ENCODE data around the gene LRRC46. TPM values are rescaled to one million over a fixed set of nuclear protein-coding genes. Genes with fewer than 3 reads are reported as not detected.

Gene LRRC46
- total and polyA plus RNA-seq, 5 donors, result 0.29 to 0.48 (median 0.41) TPM; not detected in 1

GRCh38 chr17:47810200-47810821 is 21.2 kb upstream of the LRRC46 start:
- intact Hi-C loops (cut with DNase I), result no loop called here
- peak in 1 of 3 donors; percentile 38 for DNase-seq

GRCh38 chr17:47810901-47811635 is 20.4 kb upstream of the LRRC46 start:
- intact Hi-C loops (cut with DNase I), result no loop called here
- no peak for DNase-seq
- Histone ChIP-seq H3K27me3 (ENCODE audit: control insufficient read depth, insufficient read depth) (no peaks in the 10 kb centered on the region), H3K4me3 (ENCODE audit: low read length) (no peak overlapping the region), H3K4me1 (ENCODE audit: control insufficient read depth, insufficient read depth, low read length) (no peaks in the 10 kb centered on the region), H3K27ac (ENCODE audit: low read length) (no peak overlapping the region), H3K9me3 (ENCODE audit: control insufficient read depth, low read length) (no peaks in the 10 kb centered on the region)
- 65% methylated on average over 9 of the region's 9 CpGs for WGBS
- ATAC-seq, result peak; percentile 8 to 14

More at GRCh38 chr17:47810200-47810821, 21.2 kb upstream of the LRRC46 start:
- H3K27me3 ChIP-seq (ENCODE audit: control insufficient read depth, insufficient read depth), result no peaks in the 10 kb centered on the region
- peak in 1 of 2 donors; percentile 27 for ATAC-seq
- WGBS, result 65% methylated on average over 10 of the region's 10 CpGs
- H3K4me3 ChIP-seq (ENCODE audit: low read length), result no peak overlapping the region
- H3K4me1 ChIP-seq (ENCODE audit: control insufficient read depth, insufficient read depth, low read length), result peaks cover 2% of the 10 kb centered on the region
- no peaks in the 10 kb centered on the region for H3K9me3 ChIP-seq (ENCODE audit: control insufficient read depth, low read length)
- no peak overlapping the region for H3K27ac ChIP-seq (ENCODE audit: low read length)

GRCh38 chr17:47811709-47812108 is 19.8 kb upstream of the LRRC46 start:
- Histone ChIP-seq H3K4me1 (ENCODE audit: control insufficient read depth, insufficient read depth, low read length) (no peaks in the 10 kb centered on the region), H3K27ac (ENCODE audit: low read length) (no peak overlapping the region), H3K4me3 (ENCODE audit: low read length) (no peak overlapping the region), H3K27me3 (ENCODE audit: control insufficient read depth, insufficient read depth) (no peaks in the 10 kb centered on the region), H3K9me3 (ENCODE audit: control insufficient read depth, low read length) (no peaks in the 10 kb centered on the region)
- WGBS, result 68% methylated on average over 7 of the region's 7 CpGs
- ATAC-seq (no peak), DNase-seq (no peak)
- intact Hi-C loops (cut with DNase I), result no loop called here

- ATAC-seq (no peak), DNase-seq (no peak)
- H3K4me1 ChIP-seq (ENCODE audit: control insufficient read depth, insufficient read depth, low read length), result no peaks in the 10 kb centered on the region
- H3K27me3 ChIP-seq (ENCODE audit: control insufficient read depth, insufficient read depth), result no peaks in the 10 kb centered on the region
- 85% methylated on average over 18 of the region's 18 CpGs for WGBS
- H3K27ac ChIP-seq (ENCODE audit: low read length), result no peak overlapping the region
- H3K4me3 ChIP-seq (ENCODE audit: low read length), result no peak overlapping the region
- intact Hi-C loops (cut with DNase I), result no loop called here
- H3K9me3 ChIP-seq (ENCODE audit: control insufficient read depth, low read length), result no peaks in the 10 kb centered on the region
Measured at GRCh38 chr17:47812146-47812920, 19.1 kb upstream of the LRRC46 start.

GRCh38 chr17:47813077-47813476 is 18.4 kb upstream of the LRRC46 start:
- H3K27me3 ChIP-seq (ENCODE audit: control insufficient read depth, insufficient read depth), result no peaks in the 10 kb centered on the region

GRCh38 chr17:47813512-47814031 is 17.9 kb upstream of the LRRC46 start:
- intact Hi-C loops (cut with DNase I), result no loop called here
- H3K9me3 ChIP-seq (ENCODE audit: control insufficient read depth, low read length), result no peaks in the 10 kb centered on the region
- 96% methylated on average over 22 of the region's 22 CpGs for WGBS
- no peak for DNase-seq
- H3K4me1 ChIP-seq (ENCODE audit: control insufficient read depth, insufficient read depth, low read length), result no peaks in the 10 kb centered on the region
- no peak overlapping the region for H3K27ac ChIP-seq (ENCODE audit: low read length)
- H3K4me3 ChIP-seq (ENCODE audit: low read length), result no peak overlapping the region
- no peaks in the 10 kb centered on the region for H3K27me3 ChIP-seq (ENCODE audit: control insufficient read depth, insufficient read depth)
- ATAC-seq, result no peak

More at GRCh38 chr17:47813077-47813476, 18.4 kb upstream of the LRRC46 start:
- no peak for DNase-seq
- intact Hi-C loops (cut with DNase I), result no loop called here
- no peaks in the 10 kb centered on the region for H3K4me1 ChIP-seq (ENCODE audit: control insufficient read depth, insufficient read depth, low read length)
- ATAC-seq, result no peak
- 93% methylated on average over 14 of the region's 14 CpGs for WGBS
- no peak overlapping the region for H3K4me3 ChIP-seq (ENCODE audit: low read length)
- no peaks in the 10 kb centered on the region for H3K9me3 ChIP-seq (ENCODE audit: control insufficient read depth, low read length)
- no peak overlapping the region for H3K27ac ChIP-seq (ENCODE audit: low read length)

- ATAC-seq, result no peak
- no peaks in the 10 kb centered on the region for H3K27me3 ChIP-seq (ENCODE audit: control insufficient read depth, insufficient read depth)
- WGBS, result 92% methylated on average over 21 of the region's 21 CpGs
Measured at GRCh38 chr17:47815106-47815918, 16.2 kb upstream of the LRRC46 start.

GRCh38 chr17:47816111-47816735 is 15.2 kb upstream of the LRRC46 start:
- DNase-seq (peak in 1 of 3 donors; percentile 52), ATAC-seq (no peak)
- Histone ChIP-seq H3K9me3 (ENCODE audit: control insufficient read depth, low read length) (no peaks in the 10 kb centered on the region), H3K27me3 (ENCODE audit: control insufficient read depth, insufficient read depth) (no peaks in the 10 kb centered on the region), H3K27ac (ENCODE audit: low read length) (no peak overlapping the region), H3K4me1 (ENCODE audit: control insufficient read depth, insufficient read depth, low read length) (peaks cover 3% of the 10 kb centered on the region), H3K4me3 (ENCODE audit: low read length) (no peak overlapping the region)
- intact Hi-C loops (cut with DNase I), result no loop called here
- 92% methylated on average over 21 of the region's 21 CpGs for WGBS

More at GRCh38 chr17:47815106-47815918, 16.2 kb upstream of the LRRC46 start:
- H3K4me1 ChIP-seq (ENCODE audit: control insufficient read depth, insufficient read depth, low read length), result peaks cover 3% of the 10 kb centered on the region
- no peak overlapping the region for H3K27ac ChIP-seq (ENCODE audit: low read length)
- H3K4me3 ChIP-seq (ENCODE audit: low read length), result no peak overlapping the region
- no peaks in the 10 kb centered on the region for H3K9me3 ChIP-seq (ENCODE audit: control insufficient read depth, low read length)
- intact Hi-C loops (cut with DNase I), result no loop called here
- no peak for DNase-seq

GRCh38 chr17:47816947-47817346 is 14.5 kb upstream of the LRRC46 start:
- Histone ChIP-seq H3K27ac (ENCODE audit: low read length) (no peak overlapping the region), H3K9me3 (ENCODE audit: control insufficient read depth, low read length) (no peaks in the 10 kb centered on the region), H3K4me1 (ENCODE audit: control insufficient read depth, insufficient read depth, low read length) (peaks cover 6% of the 10 kb centered on the region), H3K27me3 (ENCODE audit: control insufficient read depth, insufficient read depth) (no peaks in the 10 kb centered on the region), H3K4me3 (ENCODE audit: low read length) (no peak overlapping the region)
- DNase-seq (no peak), ATAC-seq (no peak)
- 94% methylated on average over 10 of the region's 10 CpGs for WGBS
- intact Hi-C loops (cut with DNase I), result no loop called here

All from right cardiac atrium (tissue), 5 donors.